ENCODE results near the gene C3. TPM values are rescaled to one million over a fixed set of nuclear protein-coding genes. Genes with fewer than 3 reads are reported as not detected.

C3 gene
- total RNA-seq, 1 experiment from 2014 or later: not detected

DNA sequence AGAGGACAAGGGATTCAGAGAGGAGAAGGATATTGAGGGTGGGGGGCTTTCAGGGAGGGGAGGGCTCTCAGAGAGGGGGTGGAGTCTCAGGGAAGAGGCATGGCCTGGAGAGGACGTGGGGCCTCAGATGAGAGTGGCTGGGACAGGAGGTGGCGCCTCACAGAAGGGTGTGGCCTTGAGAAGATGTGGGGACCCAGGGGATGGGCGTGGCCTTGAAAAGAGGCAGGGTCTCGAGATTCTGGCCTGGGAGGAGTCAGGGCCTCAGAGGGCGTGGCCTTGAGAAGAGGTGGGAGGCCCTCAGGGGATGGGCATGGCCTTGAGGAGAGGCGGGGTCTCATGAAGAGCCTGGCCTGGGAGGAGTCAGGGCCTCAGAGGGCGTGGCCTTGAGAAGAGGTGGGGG is 26.8 kb downstream of the C3 start:
- DNase-seq (ENCODE audit: low read depth in 1 of 2, low spot score in 2 of 2): no peak
- H3K27ac ChIP-seq: no peak overlapping the region
- no peaks in the 10 kb centered on the region for H3K36me3 ChIP-seq
- no peaks in the 10 kb centered on the region for H3K9me3 ChIP-seq (replicated peaks)
- H3K27me3 ChIP-seq (replicated peaks): no peaks in the 10 kb centered on the region
- no peak overlapping the region for H3K4me3 ChIP-seq
- no peaks in the 10 kb centered on the region for H3K4me1 ChIP-seq (replicated peaks)

DNA sequence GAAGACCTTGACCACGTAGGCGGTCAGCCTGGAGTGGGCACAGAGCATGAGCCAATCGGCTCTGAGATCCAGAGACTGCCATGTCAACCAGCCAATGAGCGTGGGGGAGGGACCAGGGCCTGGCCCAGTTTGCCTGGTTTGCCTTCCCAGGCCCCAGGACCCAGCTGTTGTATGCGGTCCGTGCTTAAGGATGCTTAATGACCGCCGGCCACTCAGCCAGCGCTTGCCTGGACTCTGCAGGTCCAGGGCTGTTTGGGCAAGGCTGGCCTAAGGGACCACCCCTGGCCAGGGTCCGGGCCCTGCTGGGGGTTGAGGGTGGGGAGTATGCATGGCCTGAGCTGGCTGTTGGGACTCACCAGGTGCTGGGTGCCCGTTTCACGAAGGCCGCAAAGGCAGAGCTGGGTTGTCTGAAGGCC is 27.4 kb downstream of the C3 start:
- H3K4me3 ChIP-seq: no peak overlapping the region
- no peaks in the 10 kb centered on the region for H3K36me3 ChIP-seq
- DNase-seq (ENCODE audit: low read depth in 1 of 2, low spot score in 2 of 2): no peak

DNA sequence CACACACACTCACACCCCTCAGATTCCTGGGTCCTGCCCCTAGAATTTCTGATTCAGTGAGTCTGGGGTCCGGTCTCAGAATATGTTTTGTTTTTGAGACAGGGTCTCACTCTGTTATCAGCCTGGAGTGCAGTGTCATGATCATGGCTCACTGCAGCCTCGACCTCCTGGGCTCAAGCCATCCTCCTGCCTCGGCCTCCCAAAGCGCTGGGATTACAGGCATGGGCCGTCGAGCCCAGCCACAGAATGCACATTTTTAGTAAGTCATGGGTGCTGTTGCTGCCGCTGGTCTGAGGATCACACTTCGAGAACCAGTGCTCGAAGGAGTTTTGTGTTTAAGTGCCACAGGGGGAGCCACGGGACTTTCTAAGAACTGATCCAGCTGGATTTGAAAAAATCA is 28.4 kb downstream of the C3 start:
- H3K4me3 ChIP-seq: no peak overlapping the region
- no peaks in the 10 kb centered on the region for H3K9me3 ChIP-seq (replicated peaks)
- no peak for DNase-seq (ENCODE audit: low read depth in 1 of 2, low spot score in 2 of 2)
- H3K4me1 ChIP-seq (replicated peaks): no peaks in the 10 kb centered on the region
- H3K27ac ChIP-seq: no peak overlapping the region
- H3K27me3 ChIP-seq (replicated peaks): no peaks in the 10 kb centered on the region
- H3K36me3 ChIP-seq: no peaks in the 10 kb centered on the region

More for the DNA sequence above, 27.4 kb downstream of the C3 start:
- Histone ChIP-seq H3K27me3 (replicated peaks) (no peaks in the 10 kb centered on the region), H3K4me1 (replicated peaks) (no peaks in the 10 kb centered on the region), H3K9me3 (replicated peaks) (no peaks in the 10 kb centered on the region), H3K27ac (no peak overlapping the region)

DNA sequence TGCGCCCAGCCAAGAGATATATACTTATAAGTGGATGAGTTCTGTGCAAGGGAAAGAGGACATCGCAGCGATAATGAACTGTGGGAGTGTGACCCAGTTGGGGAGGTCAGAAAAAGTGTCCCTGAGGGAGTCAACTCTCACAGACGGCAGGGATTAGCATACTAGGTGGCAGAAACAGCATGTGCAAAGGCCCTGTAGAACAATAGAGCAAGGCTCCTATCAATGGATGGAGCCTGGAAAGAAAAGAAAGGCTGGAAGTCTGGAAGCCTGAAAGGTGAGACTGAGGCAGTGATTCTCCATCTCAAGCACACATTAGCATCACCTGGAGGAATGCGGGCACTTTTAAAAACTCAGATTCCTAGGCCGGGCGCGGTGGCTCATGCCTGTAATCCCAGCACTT is 29.1 kb downstream of the C3 start:
- no peak for DNase-seq (ENCODE audit: low read depth in 1 of 2, low spot score in 2 of 2)
- no peak overlapping the region for H3K27ac ChIP-seq
- H3K4me1 ChIP-seq (replicated peaks): no peaks in the 10 kb centered on the region
- no peaks in the 10 kb centered on the region; the same call in 1 of the 2 replicates for H3K27me3 ChIP-seq (replicated peaks)
- no peaks in the 10 kb centered on the region for H3K36me3 ChIP-seq
- H3K9me3 ChIP-seq (replicated peaks): no peaks in the 10 kb centered on the region
- no peak overlapping the region for H3K4me3 ChIP-seq

DNA sequence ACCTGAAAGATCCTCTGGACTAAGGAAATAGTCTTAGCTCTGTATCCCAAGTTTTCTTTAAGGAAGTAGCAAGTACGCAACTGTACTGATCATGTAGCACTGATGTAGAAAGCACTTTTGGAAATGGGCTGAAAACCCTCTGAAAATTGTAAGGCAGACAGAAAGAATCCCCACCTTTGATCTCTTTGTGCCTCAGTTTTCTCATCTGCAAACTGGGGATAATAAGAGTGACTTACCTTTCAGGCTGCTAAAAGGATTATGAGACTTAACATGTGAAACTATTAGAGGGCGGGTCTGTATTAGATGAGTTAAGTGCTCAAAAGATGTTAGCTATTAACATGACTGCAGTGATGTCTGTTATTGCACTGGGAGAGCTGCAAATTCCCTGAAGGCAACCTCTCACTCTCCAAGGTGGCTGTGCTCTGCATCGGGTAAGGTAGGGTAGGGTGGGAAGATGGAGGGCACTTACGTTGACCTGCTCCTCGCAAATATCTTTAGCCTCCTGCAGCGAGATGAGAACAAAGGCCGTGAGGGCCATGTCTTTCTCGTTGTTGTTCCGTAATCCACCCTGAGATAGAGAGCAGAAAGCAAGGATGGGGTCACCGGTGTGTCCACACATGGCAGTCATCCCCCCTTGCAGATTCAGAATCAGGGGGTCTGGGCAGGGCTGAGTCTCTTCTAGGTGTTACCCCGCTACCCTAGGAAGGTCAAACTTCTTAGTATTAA is 30.1 kb downstream of the C3 start:
- Histone ChIP-seq H3K4me3 (no peak overlapping the region), H3K9me3 (replicated peaks) (no peaks in the 10 kb centered on the region), H3K4me1 (replicated peaks) (no peaks in the 10 kb centered on the region), H3K36me3 (no peaks in the 10 kb centered on the region), H3K27me3 (replicated peaks) (no peaks in the 10 kb centered on the region; the same call in 1 of the 2 replicates), H3K27ac (no peak overlapping the region)
- no peak for DNase-seq (ENCODE audit: low read depth in 1 of 2, low spot score in 2 of 2)

DNA sequence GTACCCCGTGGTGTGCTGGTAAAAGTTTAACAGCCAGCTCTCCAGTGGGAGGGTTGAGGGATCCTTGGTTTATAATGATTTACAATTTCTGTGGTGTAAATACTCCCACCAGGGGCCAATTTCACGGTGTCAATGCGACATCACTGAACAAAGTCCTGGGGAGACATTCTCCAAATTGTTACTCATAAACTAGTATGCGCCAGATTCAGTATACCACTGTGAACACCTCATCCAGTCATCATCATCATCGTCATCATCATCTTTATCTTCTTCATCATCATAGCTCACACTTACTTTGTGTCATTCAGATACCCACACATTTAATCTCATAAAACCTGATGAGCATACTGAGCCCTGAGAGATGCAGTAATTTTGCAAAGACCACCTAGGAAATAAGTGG is 33.3 kb downstream of the C3 start:
- no peak overlapping the region for H3K27ac ChIP-seq
- no peaks in the 10 kb centered on the region for H3K36me3 ChIP-seq
- DNase-seq (ENCODE audit: low read depth in 1 of 2, low spot score in 2 of 2): no peak
- H3K9me3 ChIP-seq (replicated peaks): no peaks in the 10 kb centered on the region
- no peaks in the 10 kb centered on the region; the same call in 1 of the 2 replicates for H3K27me3 ChIP-seq (replicated peaks)
- H3K4me1 ChIP-seq (replicated peaks): no peaks in the 10 kb centered on the region
- no peak overlapping the region for H3K4me3 ChIP-seq

DNA sequence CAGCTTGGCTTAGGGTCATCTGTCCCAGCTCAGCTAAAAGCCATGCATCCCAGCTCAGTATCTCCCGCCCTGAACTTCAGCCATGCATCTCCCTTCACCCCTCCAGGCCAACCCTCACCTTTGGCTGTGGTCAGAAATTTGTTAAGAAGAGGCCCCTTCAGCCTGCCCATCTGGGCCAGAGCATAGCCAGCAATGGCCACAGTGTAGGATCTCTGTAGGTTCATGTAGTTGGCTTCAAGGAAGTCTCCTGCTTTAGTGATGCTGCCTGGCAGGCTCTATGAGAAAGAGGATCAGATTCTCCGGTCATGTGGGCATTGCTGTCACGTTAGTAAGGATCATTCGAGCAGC is 33.8 kb downstream of the C3 start:
- Histone ChIP-seq H3K27me3 (replicated peaks) (no peaks in the 10 kb centered on the region; the same call in 1 of the 2 replicates), H3K4me3 (no peak overlapping the region), H3K9me3 (replicated peaks) (no peaks in the 10 kb centered on the region), H3K27ac (no peak overlapping the region), H3K36me3 (no peaks in the 10 kb centered on the region), H3K4me1 (replicated peaks) (no peaks in the 10 kb centered on the region)
- no peak for DNase-seq (ENCODE audit: low read depth in 1 of 2, low spot score in 2 of 2)

DNA sequence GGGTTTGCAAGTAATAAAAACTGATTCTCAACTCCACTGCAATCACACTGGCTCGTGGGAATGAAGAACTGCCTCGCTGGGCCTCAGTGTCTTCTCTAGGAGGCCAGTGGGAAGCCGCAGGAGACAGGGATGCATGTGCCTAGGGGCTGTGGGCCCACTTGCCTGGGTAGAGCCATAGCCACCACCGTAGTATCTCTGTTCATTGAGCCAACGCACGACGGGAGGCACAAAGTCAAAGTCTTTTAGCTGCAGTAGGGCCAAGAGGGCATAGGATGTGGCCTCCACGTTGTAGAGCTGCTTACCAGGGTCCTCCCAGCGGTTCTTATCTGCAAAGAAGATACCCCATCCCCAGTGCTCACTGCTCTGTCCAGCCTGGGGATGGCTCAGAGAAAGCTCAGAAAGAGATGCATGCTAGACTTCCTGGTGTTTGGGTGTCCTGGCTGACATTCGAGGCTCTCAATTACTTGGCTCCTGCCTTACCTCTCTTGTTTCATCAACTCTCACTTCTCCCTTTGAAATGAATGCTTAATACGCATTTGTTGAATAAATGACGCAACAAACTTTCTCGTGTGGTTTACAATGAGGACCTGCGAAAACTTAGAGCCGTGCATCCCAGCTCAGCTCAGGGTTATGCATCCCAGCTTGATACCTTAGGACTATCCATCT is 34.4 kb downstream of the C3 start:
- no peaks in the 10 kb centered on the region; the same call in 1 of the 2 replicates for H3K27me3 ChIP-seq (replicated peaks)
- no peak for DNase-seq (ENCODE audit: low read depth in 1 of 2, low spot score in 2 of 2)
- no peak overlapping the region for H3K4me3 ChIP-seq
- no peaks in the 10 kb centered on the region for H3K36me3 ChIP-seq
- no peaks in the 10 kb centered on the region for H3K4me1 ChIP-seq (replicated peaks)
- H3K27ac ChIP-seq: no peak overlapping the region
- no peaks in the 10 kb centered on the region for H3K9me3 ChIP-seq (replicated peaks)

DNA sequence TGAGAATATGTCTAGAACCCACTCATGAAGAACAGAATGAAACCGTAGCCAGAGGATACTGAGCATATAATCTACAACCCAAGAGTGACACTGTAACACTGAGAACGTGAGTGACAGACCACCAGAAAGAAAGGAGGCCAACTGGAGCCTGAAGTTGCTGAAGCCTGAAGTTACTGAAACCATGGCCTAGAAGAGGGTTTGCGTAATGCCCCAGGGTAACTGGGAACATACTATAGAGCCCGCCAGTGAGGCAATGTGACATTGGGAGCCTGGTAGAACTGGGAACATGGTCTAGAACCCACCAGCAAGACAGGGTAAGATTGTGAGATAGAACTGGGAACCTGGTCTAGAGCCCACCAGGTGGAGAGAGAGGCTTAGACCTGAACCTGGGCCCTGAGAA is 35.0 kb downstream of the C3 start:
- no peak for DNase-seq (ENCODE audit: low read depth in 1 of 2, low spot score in 2 of 2)
- H3K4me3 ChIP-seq: no peak overlapping the region
- H3K27ac ChIP-seq: no peak overlapping the region
- no peaks in the 10 kb centered on the region for H3K9me3 ChIP-seq (replicated peaks)
- H3K27me3 ChIP-seq (replicated peaks): no peaks in the 10 kb centered on the region; the same call in 1 of the 2 replicates
- no peaks in the 10 kb centered on the region for H3K4me1 ChIP-seq (replicated peaks)
- H3K36me3 ChIP-seq: no peaks in the 10 kb centered on the region

DNA sequence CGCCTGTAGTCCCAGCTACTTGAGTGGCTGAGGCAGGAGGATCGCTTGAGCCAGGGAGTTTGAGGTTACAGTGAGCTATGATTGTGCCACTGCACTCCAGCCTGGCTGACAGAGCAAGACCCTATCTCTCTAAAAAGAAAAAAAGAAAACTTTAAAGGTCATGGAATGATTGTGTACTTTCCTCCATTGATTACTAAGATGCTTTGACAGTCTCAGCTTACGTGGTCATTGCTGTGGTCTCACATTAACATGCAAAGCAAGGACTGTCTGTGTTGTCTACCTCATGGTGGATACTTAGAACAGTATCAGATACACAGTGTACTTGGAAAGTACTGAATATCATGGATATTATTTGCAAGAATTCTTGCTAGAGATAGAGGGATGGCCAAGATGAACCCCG is 36.5 kb downstream of the C3 start:
- Histone ChIP-seq H3K4me3 (no peak overlapping the region), H3K27ac (no peak overlapping the region), H3K27me3 (replicated peaks) (no peaks in the 10 kb centered on the region; the same call in 1 of the 2 replicates), H3K36me3 (no peaks in the 10 kb centered on the region), H3K9me3 (replicated peaks) (no peaks in the 10 kb centered on the region), H3K4me1 (replicated peaks) (no peaks in the 10 kb centered on the region)
- no peak for DNase-seq (ENCODE audit: low read depth in 1 of 2, low spot score in 2 of 2)

DNA sequence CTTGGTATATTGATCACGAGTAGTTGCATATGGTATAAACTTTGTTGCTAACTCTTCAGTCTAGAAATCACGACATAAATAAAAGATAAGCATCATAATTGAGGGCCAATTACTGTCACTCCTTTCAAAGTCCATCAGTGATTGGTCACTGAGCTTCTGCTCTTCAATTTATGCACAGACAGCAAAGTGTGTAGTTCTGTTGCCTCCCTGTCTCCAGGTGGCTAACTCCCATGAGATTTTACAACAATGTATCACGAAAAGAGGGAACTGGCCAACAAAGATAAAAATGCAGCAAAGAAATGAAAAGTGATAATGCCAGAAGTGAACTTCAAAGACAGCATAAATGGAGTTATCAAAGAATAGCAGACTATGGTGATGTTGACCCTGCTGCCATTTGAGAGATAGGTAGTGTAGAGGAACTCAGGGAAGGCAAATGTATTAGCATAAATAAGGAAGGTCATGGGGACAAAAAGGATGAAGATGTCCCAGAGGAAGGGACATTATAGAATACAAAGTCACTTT is 37.8 kb downstream of the C3 start:
- DNase-seq (ENCODE audit: low read depth in 1 of 2, low spot score in 2 of 2): no peak
- Histone ChIP-seq H3K27me3 (replicated peaks) (no peaks in the 10 kb centered on the region; the same call in 1 of the 2 replicates), H3K4me1 (replicated peaks) (no peaks in the 10 kb centered on the region), H3K36me3 (no peaks in the 10 kb centered on the region), H3K9me3 (replicated peaks) (no peaks in the 10 kb centered on the region), H3K27ac (no peak overlapping the region), H3K4me3 (no peak overlapping the region)

DNA sequence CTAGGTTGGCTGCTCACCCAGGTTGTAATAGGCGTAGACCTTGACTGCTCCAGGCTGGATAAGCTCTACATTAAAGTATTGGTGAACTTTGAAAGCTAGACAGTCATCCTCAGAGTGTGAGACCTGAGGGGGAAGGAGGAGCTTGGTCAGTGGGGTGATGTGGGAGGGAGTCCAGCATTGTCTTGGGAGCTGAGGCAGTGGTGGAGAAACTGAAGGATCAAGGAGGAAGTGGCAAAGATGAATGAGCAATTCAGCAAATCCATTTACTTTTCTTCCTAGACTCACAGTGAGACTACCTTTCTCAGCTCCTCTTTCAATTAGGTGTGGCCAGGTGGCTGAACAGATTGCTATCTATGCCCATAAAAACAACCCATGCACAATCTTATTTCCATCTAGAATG is 40.3 kb downstream of the C3 start:
- DNase-seq (ENCODE audit: low read depth in 1 of 2, low spot score in 2 of 2): no peak
- Histone ChIP-seq H3K4me3 (no peak overlapping the region), H3K4me1 (replicated peaks) (peaks cover under 1% of the 10 kb centered on the region)

DNA sequence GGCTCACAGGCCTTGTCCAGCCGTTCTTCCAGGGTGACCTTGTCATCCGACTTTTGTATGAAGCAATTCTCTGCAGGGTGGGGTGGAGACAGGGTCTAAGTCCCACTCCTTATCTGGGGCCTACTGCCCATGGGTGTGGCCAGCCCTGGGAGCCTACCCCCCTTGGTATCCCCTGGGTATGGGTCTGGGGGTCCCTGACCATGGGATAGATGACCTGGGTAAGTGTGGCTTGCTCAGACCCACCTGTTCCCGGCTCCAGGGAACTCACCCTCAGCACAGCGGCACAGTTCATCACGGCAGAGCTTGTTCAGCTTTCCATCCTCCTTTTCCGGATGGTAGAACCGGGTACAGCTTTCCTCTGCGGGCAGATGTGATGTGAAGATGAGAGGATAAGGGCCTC is 41.3 kb downstream of the C3 start:
- Histone ChIP-seq H3K4me3 (no peak overlapping the region), H3K9me3 (replicated peaks) (no peaks in the 10 kb centered on the region), H3K27me3 (replicated peaks) (no peaks in the 10 kb centered on the region; the same call in 1 of the 2 replicates), H3K27ac (no peak overlapping the region), H3K4me1 (replicated peaks) (peaks cover 8% of the 10 kb centered on the region), H3K36me3 (no peaks in the 10 kb centered on the region)
- DNase-seq (ENCODE audit: low read depth in 1 of 2, low spot score in 2 of 2): no peak

More for the DNA sequence above, 40.3 kb downstream of the C3 start:
- no peaks in the 10 kb centered on the region for H3K36me3 ChIP-seq
- H3K9me3 ChIP-seq (replicated peaks): no peaks in the 10 kb centered on the region
- no peaks in the 10 kb centered on the region; the same call in 1 of the 2 replicates for H3K27me3 ChIP-seq (replicated peaks)
- no peak overlapping the region for H3K27ac ChIP-seq

DNA sequence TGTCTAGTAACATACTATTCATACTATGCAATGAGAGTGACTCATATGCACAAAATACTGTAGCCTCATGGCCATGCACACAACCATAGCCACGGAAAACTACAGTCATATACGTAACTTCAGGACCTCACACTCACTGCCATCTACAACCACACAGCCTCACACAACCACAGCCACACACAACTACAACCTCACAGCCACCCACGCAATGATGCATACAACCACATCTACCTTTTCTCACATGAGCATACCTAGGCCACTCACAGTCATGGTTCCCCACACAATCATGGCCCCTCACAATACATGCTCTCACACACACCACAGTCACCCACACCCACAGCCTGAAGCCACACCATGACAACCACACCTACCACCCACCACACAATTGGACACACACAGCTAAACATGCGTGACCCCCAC is 41.8 kb downstream of the C3 start:
- Histone ChIP-seq H3K4me1 (replicated peaks) (peaks cover 8% of the 10 kb centered on the region), H3K9me3 (replicated peaks) (no peaks in the 10 kb centered on the region), H3K27me3 (replicated peaks) (no peaks in the 10 kb centered on the region), H3K4me3 (no peak overlapping the region), H3K36me3 (no peaks in the 10 kb centered on the region), H3K27ac (no peak overlapping the region)
- DNase-seq (ENCODE audit: low read depth in 1 of 2, low spot score in 2 of 2): no peak

Data from SJSA1 (cell line).